ENCODE data around the gene BCAS4.
A peak's percentile ranks its signal among the peaks of the same experiment; 100 is the strongest.
"Not testable (repeated sequence)": the region's sequence is repeated elsewhere in the genome, so short reads cannot be mapped to it uniquely, and the experiment has no call there.

Gene BCAS4

DNA sequence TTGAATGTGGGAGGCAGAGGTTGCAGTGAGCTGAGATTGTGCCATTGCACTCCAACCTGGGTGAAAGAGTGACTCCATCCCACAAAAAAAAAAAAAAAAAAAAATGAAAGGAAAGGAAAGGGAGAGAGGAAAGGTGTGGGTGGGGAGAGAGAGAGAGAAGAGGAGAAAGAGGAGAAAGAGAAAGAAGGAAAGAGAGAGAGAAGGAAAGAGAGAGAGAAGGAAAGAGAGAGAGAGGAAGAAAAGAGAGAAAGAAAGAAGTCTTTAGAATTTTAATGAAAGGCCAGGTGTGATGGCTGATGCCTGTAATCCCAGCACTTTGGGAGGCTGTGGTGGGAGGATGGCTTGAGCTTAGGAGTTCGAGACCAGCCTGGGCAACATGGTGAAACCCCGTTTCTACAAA, 7.7 kb upstream of the BCAS4 start:
- TF ChIP-seq GATA1 (IDR thresholded peaks at IDR 0.05; ENCODE audit: low read depth, low read length) (no peak), POLR2A (IDR thresholded peaks at IDR 0.05; ENCODE audit: low read length) (no peak)
- no peak for DNase-seq

DNA sequence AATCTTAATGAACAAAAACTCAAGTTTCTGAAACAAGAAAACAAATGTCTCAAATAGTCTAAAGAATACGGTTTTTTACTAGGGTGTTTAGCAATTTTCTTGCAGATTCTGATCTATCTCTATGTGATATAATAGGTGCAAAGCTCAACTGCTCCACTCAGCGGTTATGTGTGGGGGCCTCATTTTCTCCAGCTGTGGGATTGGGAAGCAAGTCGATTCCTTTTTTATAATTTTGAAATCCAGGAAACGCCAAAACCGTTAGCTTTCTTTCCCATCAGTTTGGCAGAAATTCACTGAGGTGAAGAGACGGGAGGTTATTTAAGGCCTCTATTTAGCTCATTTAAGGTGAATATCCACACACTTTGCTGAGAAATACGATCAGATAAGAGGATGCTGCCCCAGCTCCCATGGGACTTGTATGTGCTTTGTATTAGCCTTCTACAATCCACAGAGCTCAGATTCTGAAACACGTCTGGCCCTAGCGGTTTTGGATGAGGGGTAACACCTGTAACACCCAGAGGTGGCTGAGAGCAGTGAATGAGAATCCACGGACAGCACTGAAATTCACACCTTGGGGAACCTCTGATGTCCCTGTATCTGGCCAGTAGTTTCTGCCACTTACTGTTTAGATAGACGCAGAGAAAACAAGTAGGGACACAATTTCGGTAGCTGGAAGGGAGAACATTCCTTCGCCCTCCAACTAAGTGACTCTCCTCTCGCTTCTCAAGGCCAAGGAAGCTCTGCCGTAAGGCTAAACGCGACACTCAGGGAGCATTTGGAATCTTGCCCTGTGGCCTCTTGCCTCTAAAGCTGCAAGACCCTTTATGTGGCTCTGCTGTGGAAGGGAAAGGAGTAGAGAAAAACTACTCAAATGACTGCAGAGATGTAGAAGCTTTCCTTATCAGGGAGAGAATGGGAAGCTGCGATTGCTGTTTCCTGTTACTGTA, 6.5 kb upstream of the BCAS4 start:
- TF ChIP-seq POLR2A (IDR thresholded peaks at IDR 0.05; ENCODE audit: low read length) (no peak), GATA1 (IDR thresholded peaks at IDR 0.05; ENCODE audit: low read depth, low read length) (no peak)
- DNase-seq: peak in 1 of 2 experiments; percentile 13

DNA sequence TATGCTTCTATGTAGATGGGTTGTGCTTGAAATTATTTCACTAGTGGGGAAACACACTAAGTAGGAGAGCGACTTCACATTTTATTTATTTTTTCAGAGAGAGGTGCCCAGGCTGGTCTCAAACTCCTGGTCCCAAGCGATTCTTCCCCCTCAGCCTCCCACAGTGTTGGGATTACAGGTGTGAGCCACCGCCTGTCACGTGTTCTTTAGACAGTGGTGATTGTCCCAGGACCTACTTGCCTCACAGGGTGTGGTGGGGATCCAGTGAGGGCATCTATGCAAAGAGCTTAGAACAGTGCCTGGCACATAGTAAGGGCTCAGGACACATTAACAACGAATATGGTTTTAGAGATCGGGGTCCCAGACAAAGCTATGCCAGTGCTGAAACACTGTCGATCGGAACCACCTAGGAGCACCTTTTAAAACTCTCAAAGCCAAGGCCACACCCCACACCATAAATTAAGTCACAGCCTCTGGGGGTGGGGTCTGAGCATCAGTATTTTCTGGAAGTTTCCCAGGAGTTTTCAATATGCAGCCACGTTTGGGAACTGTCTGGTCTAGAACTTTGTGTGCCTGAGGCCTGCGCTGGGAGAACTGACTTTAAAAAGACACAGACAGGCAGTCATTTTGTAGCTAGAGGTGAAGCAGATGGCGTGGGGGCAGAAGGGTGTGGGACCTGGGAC, 4.8 kb upstream of the BCAS4 start:
- no peak for TF ChIP-seq GATA1 (IDR thresholded peaks at IDR 0.05; ENCODE audit: low read depth, low read length)
- TF ChIP-seq POLR2A (IDR thresholded peaks at IDR 0.05; ENCODE audit: low read length): no peak
- DNase-seq: no peak

DNA sequence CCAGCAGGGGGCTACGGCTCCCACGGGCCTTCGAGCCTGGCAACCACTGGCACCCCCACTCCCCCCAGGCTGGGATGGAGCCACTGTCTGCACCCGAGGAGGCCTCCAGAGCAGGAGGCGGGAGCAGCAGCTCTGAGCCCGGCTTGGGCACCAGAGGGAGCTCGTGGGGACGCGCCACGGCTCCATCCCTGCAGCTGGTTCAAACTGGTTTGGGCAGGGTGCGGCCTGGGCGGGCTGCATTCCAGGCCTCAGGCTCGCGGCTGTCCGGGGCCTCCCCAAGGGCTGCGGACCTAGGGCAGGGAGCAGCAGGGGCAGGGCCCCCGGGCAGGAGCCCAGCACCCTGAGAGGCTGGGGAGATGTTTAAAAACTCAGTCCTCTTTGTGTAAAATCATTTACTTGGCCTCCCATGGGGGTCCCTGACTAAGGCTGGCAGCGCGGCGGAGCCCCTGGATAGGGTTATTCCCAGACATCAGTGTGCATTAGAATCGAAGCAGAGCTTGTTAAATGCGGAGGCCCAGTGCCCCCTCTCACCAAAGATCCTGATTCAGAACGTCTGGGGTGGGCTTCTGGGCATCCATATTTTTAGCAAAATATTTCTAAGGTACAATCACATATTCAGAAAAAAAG, 4.1 kb upstream of the BCAS4 start:
- TF ChIP-seq POLR2A (IDR thresholded peaks at IDR 0.05; ENCODE audit: low read length): peak; percentile 71
- TF ChIP-seq GATA1 (IDR thresholded peaks at IDR 0.05; ENCODE audit: low read depth, low read length): no peak
- DNase-seq: peak; percentile 91 to 93

DNA sequence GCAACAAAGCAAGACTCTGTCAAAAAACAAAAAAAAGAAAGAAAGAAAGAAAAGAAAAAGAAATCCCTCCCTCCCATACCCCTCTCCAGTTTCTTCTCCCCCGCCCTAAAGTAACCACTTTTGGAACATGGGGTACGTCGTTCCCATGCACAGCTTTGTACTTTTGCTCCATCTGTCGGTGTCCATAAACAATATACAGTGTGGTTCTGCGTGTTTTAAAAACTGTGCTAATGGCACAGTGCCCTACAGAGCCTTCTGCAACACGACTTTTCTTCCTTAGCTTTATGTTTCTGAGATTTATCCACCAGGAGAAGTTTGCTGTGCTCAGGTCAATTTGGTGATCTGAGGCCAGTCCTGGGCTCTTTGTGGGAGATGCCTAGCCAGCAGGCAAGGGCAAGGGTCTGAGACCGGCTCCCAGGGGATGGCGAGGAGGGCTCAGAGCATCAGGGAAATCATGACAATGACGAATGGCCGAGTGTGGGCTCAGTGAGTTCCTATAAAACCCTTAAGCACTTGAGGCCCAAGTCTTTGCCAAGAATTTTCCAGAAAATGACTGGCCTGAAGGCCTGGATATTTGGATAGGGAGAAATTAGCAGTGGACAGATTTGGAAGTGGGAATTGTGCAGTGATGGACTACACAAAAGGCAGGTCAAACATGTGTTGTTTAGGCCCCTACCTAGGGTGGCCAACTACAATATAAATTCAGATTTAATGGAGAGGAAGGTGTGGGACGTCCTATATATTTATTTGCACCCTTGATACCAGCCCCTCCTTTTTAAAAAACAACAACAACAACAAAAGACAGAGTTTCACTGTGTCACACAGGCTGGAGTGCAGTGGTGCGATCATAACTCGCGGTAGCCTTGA, 1.9 kb upstream of the BCAS4 start:
- no peak for DNase-seq
- TF ChIP-seq POLR2A (IDR thresholded peaks at IDR 0.05; ENCODE audit: low read length) (no peak), GATA1 (IDR thresholded peaks at IDR 0.05; ENCODE audit: low read depth, low read length) (no peak)

DNA sequence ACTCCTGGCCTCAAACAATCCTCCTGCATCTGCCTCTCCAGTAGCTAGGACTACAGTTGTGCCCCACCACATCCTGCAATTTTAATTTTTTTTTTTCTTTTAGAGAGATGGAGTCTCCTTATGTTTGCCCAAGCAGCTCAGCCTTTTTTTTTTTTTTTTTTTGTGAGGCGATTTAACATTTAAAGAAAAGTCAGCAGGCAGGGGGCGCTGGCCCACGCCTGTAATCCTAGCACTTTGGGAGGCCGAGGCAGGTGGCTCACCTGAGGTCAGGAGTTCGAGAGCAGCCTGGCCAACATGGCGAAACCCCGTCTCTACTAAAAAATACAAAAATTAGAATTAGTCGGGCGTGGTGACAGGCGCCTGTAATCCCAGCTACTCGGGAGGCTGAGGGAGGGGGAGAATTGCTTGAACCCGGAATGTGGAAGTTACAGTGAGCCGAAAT, 1.3 kb upstream of the BCAS4 start:
- peak; percentile 48 to 62 for DNase-seq

DNA sequence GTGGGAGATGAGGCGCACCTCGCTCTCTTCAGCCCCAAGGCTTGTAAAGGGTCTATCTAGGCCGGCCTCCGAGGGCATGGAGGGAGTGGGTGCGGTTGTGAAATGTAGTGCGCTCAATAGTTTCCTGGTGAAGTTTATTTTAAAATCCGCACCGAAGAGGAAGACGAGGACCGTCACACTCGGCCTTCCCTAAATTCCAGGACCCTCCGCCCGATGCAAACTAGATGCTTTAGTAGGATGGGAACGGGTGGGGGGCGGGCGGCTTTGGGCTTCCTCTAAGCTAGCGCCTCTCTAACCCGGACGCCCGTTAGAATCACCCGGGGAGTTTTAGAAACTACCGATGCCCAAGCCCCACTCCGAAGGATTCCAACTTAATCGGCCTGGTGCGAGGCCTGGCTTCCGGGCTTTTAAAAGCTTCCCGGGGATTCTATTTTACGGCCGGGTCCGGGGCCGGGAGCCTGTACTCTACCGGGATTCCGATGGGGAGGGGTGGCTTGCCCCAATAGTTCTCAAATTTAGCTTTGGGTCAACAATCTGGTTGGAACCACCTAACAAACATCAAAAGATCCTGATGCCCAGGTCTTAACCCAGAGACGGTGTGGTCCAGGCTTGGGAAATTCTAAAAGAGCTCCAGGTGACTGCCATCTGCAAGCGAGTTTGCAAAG, 548 bp upstream of the BCAS4 start:
- TF ChIP-seq POLR2A (IDR thresholded peaks at IDR 0.05; ENCODE audit: low read length): no peak
- TF ChIP-seq GATA1 (IDR thresholded peaks at IDR 0.05; ENCODE audit: low read depth, low read length): no peak
- peak; percentile 10 to 39 for DNase-seq

DNA sequence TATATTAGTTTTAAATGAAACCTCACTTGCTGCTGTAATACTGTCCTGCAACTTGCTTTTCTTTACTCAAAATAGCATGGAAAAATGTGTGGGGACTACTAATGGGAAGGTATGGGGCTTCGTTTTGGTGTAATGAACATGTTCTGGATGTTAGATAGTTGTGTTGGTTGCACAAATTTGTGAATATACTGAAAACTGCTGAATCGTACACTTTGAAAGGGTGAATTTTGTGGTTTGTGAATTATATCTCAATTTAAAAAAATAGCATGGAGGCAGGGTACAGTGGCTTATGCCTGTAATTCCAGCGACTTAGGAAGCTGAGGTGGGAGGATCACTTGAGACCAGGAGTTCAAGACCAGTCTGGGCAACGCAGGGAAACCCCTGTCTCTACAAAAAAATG, 2.3 kb downstream of the BCAS4 start:
- TF ChIP-seq POLR2A (IDR thresholded peaks at IDR 0.05; ENCODE audit: low read length): no peak
- no peak for TF ChIP-seq GATA1 (IDR thresholded peaks at IDR 0.05; ENCODE audit: low read depth, low read length)
- DNase-seq: no peak

DNA sequence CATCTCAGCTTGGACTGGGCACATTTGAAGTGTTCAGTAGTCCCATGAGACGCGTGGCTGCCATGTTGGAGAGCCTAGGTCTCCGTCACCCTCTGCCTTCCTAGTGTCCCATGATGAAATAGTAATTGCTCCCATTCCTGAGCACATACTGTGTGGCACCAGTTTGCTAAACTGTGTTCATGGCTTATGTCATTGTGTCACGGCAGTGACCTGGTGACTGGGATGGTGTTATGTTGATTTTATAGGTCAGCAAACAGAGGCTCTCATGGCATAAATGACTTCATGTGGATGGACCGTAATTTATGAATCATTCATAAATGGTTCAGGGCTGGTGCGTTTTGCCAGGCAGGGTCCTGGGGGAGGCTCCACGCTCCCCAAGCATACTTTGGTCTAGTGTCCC, 3.8 kb downstream of the BCAS4 start:
- DNase-seq: no peak
- TF ChIP-seq GATA1 (IDR thresholded peaks at IDR 0.05; ENCODE audit: low read depth, low read length): no peak
- TF ChIP-seq POLR2A (IDR thresholded peaks at IDR 0.05; ENCODE audit: low read length): no peak

DNA sequence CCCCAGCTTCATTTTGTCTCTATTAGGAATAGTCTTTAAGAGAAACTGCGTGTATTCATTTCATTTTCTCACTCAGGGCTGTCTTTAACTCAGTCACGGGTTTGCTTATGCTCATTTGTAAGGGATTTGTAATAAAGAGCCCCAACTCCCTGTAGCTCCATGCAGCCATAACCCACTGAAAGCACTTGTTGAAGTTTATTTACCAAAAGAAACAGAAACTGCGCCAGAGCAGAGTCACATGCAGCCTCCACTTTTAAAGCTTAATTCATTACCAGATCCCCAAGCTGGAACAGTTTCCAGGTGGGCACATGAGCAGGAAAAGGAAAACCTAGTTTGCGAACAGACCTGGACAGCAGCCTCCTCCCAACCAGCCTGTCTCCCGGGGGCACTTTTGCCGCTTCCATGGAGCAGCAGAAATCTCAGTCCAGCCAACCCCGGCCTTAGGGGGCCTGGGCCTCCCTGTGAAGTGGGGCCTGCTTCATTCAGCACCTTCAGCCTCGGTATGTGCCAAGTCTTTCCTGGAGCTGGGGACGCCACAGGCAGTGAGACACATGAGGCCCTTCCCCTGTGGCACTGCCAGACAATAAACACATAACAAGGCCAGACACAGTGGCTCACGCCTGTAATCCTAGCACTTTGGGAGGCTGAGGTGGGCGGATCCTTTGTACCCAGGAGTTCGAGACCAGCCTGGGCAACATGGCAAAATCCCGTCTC, 4.5 kb downstream of the BCAS4 start:
- TF ChIP-seq GATA1 (IDR thresholded peaks at IDR 0.05; ENCODE audit: low read depth, low read length): no peak
- DNase-seq: no peak

DNA sequence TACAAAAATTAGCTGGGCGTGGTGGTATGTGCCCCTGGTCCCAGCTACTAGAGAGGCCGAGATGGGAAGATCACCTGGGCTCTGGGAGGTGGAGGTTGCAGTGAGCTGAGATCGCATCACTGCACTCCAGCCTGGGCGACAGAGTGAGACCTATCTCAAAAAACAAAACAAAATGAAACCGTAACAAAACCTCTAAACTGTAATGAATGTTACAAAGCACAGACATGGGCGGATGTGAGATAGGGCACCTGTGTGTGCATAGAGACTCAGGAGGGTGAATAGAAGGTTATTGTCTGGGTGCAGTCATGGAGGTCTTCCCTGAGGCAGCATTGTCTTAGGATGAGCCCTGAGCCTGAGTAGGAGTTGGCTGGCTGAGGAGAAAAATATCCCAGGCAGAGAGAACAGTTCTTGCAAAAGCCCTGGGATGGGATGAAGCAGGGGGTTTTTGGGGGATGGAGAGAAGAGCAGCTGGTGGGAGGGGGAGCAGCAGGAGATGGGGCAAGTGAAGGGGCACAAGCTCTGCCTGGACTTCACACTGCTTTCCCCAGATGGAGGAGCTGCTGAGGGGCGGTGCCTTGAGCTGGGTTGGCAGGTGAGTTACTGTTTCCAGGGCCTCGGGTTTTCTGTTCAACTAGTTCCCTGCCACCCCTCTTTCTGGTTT, 5.2 kb downstream of the BCAS4 start:
- DNase-seq: no peak
- TF ChIP-seq GATA1 (IDR thresholded peaks at IDR 0.05; ENCODE audit: low read depth, low read length) (no peak), POLR2A (IDR thresholded peaks at IDR 0.05; ENCODE audit: low read length) (no peak)

DNA sequence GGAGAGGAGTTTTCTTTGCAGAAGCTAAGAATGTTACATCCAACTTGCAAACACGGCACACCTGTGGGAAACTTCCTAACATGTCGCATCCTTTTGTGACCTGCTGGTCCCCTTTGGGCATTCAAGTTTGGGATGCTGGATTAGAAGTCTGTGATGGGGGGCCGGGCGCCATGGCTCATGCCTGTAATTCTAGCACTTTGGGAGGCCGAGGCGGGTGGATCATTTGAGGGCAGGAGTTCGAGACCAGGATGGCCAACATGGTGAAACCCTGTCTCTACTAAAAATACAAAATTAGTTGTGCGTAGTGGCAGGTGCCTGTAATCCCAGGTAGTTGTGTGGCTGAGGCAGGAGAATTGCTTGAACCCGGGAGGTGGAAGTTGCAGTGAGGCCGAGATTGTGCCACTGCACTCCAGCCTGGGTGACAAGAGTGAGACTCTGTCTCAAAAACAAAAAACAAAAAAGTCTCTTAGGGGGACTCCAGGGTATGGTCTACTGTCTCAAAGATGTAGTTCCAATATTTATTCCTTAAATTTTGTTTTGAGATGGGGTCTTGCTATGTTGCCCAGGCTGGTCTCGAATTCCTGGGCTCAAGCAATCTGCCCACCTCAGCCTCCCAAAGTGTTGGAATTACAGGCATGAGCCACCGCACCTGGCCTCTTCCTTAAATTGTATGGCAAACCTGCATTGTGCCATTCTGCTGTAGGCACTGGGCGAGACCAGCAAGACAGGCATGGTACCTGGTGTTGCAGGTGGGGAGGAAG, 6.3 kb downstream of the BCAS4 start:
- not testable (repeated sequence) for DNase-seq
